ENCODE data around the gene GSTP1. TPM values are rescaled to one million over a fixed set of nuclear protein-coding genes. Genes with fewer than 3 reads are reported as not detected.

Gene GSTP1
- total and polyA plus RNA-seq, 2 donors from 2014 or later = 800 to 1,687 TPM

DNA sequence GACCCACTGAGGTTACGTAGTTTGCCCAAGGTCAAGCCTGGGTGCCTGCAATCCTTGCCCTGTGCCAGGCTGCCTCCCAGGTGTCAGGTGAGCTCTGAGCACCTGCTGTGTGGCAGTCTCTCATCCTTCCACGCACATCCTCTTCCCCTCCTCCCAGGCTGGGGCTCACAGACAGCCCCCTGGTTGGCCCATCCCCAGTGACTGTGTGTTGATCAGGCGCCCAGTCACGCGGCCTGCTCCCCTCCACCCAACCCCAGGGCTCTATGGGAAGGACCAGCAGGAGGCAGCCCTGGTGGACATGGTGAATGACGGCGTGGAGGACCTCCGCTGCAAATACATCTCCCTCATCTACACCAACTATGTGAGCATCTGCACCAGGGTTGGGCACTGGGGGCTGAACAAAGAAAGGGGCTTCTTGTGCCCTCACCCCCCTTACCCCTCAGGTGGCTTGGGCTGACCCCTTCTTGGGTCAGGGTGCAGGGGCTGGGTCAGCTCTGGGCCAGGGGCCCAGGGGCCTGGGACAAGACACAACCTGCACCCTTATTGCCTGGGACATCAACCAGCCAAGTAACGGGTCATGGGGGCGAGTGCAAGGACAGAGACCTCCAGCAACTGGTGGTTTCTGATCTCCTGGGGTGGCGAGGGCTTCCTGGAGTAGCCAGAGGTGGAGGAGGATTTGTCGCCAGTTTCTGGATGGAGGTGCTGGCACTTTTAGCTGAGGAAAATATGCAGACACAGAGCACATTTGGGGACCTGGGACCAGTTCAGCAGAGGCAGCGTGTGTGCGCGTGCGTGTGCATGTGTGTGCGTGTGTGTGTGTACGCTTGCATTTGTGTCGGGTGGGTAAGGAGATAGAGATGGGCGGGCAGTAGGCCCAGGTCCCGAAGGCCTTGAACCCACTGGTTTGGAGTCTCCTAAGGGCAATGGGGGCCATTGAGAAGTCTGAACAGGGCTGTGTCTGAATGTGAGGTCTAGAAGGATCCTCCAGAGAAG, 1.6 kb downstream of the GSTP1 start:
- no peaks in the 10 kb centered on the region for H3K27me3 ChIP-seq (ENCODE audit: control insufficient read depth, insufficient read depth, low read length)
- intact Hi-C loops (cut with DNase I) = no loop called here
- H3K9me3 ChIP-seq (ENCODE audit: control insufficient read depth in 2 of 3, insufficient read depth in 1 of 3, low read length in 3 of 3) = no peaks in the 10 kb centered on the region
- DNase-seq (peak in 2 of 5 donors; percentile 37 to 81), FAIRE-seq (no peak)
- H3K4me1 ChIP-seq (ENCODE audit: control insufficient read depth in 2 of 3, insufficient read depth in 2 of 3, low read depth in 1 of 3, low read length in 3 of 3) = peaks cover 7 to 12% (median 7%) of the 10 kb centered on the region in 3 donors
- H3K4me3 ChIP-seq (ENCODE audit: low read length in 3 of 3) = peak overlapping the region; percentile 56 to 69 (median 63)
- no peaks in the 10 kb centered on the region for H3K36me3 ChIP-seq (ENCODE audit: control insufficient read depth in 2 of 3, insufficient read depth in 3 of 3, low read length in 3 of 3)
- H3K27ac ChIP-seq (ENCODE audit: low read depth in 2 of 2, low read length in 2 of 2) = peak overlapping the region; percentile 93 to 94
- TF ChIP-seq, protein P1, sequence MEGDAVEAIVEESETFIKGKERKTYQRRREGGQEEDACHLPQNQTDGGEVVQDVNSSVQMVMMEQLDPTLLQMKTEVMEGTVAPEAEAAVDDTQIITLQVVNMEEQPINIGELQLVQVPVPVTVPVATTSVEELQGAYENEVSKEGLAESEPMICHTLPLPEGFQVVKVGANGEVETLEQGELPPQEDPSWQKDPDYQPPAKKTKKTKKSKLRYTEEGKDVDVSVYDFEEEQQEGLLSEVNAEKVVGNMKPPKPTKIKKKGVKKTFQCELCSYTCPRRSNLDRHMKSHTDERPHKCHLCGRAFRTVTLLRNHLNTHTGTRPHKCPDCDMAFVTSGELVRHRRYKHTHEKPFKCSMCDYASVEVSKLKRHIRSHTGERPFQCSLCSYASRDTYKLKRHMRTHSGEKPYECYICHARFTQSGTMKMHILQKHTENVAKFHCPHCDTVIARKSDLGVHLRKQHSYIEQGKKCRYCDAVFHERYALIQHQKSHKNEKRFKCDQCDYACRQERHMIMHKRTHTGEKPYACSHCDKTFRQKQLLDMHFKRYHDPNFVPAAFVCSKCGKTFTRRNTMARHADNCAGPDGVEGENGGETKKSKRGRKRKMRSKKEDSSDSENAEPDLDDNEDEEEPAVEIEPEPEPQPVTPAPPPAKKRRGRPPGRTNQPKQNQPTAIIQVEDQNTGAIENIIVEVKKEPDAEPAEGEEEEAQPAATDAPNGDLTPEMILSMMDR (IDR thresholded peaks at IDR 0.05; ENCODE audit: borderline replicate concordance, extremely low read depth, insufficient read depth) = no peak
- peak overlapping the region in 2 of 3 donors; percentile 16 to 71 for H3K9ac ChIP-seq (ENCODE audit: low read length in 3 of 3)

DNA sequence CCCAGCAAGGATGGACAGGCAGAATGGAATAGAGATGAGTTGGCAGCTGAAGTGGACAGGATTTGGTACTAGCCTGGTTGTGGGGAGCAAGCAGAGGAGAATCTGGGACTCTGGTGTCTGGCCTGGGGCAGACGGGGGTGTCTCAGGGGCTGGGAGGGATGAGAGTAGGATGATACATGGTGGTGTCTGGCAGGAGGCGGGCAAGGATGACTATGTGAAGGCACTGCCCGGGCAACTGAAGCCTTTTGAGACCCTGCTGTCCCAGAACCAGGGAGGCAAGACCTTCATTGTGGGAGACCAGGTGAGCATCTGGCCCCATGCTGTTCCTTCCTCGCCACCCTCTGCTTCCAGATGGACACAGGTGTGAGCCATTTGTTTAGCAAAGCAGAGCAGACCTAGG, 2.3 kb downstream of the GSTP1 start:
- no peak for DNase-seq
- H3K4me3 ChIP-seq (ENCODE audit: low read length in 3 of 3) = no peak overlapping the region

DNA sequence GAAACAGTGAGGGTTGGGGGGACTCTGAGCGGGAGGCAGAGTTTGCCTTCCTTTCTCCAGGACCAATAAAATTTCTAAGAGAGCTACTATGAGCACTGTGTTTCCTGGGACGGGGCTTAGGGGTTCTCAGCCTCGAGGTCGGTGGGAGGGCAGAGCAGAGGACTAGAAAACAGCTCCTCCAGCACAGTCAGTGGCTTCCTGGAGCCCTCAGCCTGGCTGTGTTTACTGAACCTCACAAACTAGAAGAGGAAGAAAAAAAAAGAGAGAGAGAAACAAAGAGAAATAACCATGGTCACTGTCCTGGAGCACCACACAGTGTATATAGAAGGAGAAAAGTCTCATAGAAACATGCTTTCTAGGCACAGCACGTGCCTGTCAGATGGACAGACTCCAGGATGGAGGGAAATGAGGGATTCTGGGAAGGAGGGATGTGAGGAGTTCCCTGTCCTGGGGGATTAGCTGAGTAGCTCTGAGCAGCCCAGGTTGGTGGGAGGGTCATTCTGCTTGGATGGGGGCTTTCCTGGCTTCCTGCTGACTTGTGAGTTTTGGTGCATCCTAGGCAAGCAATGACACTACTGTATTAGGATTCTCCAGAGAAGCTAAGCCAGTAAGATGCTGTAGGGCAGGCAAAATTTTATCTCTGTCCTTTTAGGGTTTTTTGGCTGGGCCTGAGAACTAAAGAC, 3.1 kb downstream of the GSTP1 start:
- FAIRE-seq (no peak), DNase-seq (no peak)
- intact Hi-C loops (cut with DNase I) = no loop called here
- no peaks in the 10 kb centered on the region for H3K36me3 ChIP-seq (ENCODE audit: control insufficient read depth in 2 of 3, insufficient read depth in 3 of 3, low read length in 3 of 3)
- H3K27me3 ChIP-seq (ENCODE audit: control insufficient read depth, insufficient read depth, low read length) = no peaks in the 10 kb centered on the region
- TF ChIP-seq, protein P1 (IDR thresholded peaks at IDR 0.05; ENCODE audit: borderline replicate concordance, extremely low read depth, insufficient read depth) = no peak
- H3K4me3 ChIP-seq (ENCODE audit: low read length in 3 of 3) = no peak overlapping the region
- peaks cover 7 to 12% (median 7%) of the 10 kb centered on the region in 3 donors for H3K4me1 ChIP-seq (ENCODE audit: control insufficient read depth in 2 of 3, insufficient read depth in 2 of 3, low read depth in 1 of 3, low read length in 3 of 3)
- no peak overlapping the region for H3K9ac ChIP-seq (ENCODE audit: low read length in 3 of 3)
- H3K9me3 ChIP-seq (ENCODE audit: control insufficient read depth in 2 of 3, insufficient read depth in 1 of 3, low read length in 3 of 3) = no peaks in the 10 kb centered on the region
- H3K27ac ChIP-seq (ENCODE audit: low read depth in 2 of 2, low read length in 2 of 2) = no peak overlapping the region

More for the DNA sequence above, 2.3 kb downstream of the GSTP1 start:
- Histone ChIP-seq H3K9ac (ENCODE audit: low read length in 3 of 3) (no peak overlapping the region), H3K9me3 (ENCODE audit: control insufficient read depth in 2 of 3, insufficient read depth in 1 of 3, low read length in 3 of 3) (no peaks in the 10 kb centered on the region), H3K27me3 (ENCODE audit: control insufficient read depth, insufficient read depth, low read length) (no peaks in the 10 kb centered on the region), H3K4me1 (ENCODE audit: control insufficient read depth in 2 of 3, insufficient read depth in 2 of 3, low read depth in 1 of 3, low read length in 3 of 3) (peaks cover 7 to 12% (median 7%) of the 10 kb centered on the region in 3 donors), H3K27ac (ENCODE audit: low read depth in 2 of 2, low read length in 2 of 2) (no peak overlapping the region), H3K36me3 (ENCODE audit: control insufficient read depth in 2 of 3, insufficient read depth in 3 of 3, low read length in 3 of 3) (no peaks in the 10 kb centered on the region)
- intact Hi-C loops (cut with DNase I) = no loop called here
- FAIRE-seq = no peak
- TF ChIP-seq, protein P1 (IDR thresholded peaks at IDR 0.05; ENCODE audit: borderline replicate concordance, extremely low read depth, insufficient read depth) = no peak
